ENCODE results near the gene DUSP18. TPM values are rescaled to one million over a fixed set of nuclear protein-coding genes. Genes with fewer than 3 reads are reported as not detected.

DUSP18 gene
- total and polyA plus RNA-seq, 9 of the 15 experiments (the other 6 are each of a cell fraction or from before 2014, with no cell fraction given) = 1.00 to 3.7 (median 1.5) TPM

GRCh38 chr22:30667494-30668385 is at the start of gene DUSP18 (continued):
- peak; percentile 43 to 52; a peak in 2 of 4 replicates for TF ChIP-seq MNT (conservative IDR thresholded peaks at IDR 0.05)
- TF ChIP-seq HDAC8 (tag; IDR thresholded peaks at IDR 0.05) = no peak
- no peak for TF ChIP-seq PML (IDR thresholded peaks at IDR 0.05; ENCODE audit: low read length)
- no peak for TF ChIP-seq RBM17 (IDR thresholded peaks at IDR 0.05; ENCODE audit: borderline replicate concordance, low read depth, low read length)
- TF ChIP-seq ZKSCAN1 (IDR thresholded peaks at IDR 0.05; ENCODE audit: low read depth, low read length) = no peak
- TF ChIP-seq SNIP1 (IDR thresholded peaks at IDR 0.05; ENCODE audit: low read depth) = no peak
- no peak for TF ChIP-seq MEF2A (IDR thresholded peaks at IDR 0.05; ENCODE audit: control insufficient read depth, low read depth, low read length)
- TF ChIP-seq, protein P1, sequence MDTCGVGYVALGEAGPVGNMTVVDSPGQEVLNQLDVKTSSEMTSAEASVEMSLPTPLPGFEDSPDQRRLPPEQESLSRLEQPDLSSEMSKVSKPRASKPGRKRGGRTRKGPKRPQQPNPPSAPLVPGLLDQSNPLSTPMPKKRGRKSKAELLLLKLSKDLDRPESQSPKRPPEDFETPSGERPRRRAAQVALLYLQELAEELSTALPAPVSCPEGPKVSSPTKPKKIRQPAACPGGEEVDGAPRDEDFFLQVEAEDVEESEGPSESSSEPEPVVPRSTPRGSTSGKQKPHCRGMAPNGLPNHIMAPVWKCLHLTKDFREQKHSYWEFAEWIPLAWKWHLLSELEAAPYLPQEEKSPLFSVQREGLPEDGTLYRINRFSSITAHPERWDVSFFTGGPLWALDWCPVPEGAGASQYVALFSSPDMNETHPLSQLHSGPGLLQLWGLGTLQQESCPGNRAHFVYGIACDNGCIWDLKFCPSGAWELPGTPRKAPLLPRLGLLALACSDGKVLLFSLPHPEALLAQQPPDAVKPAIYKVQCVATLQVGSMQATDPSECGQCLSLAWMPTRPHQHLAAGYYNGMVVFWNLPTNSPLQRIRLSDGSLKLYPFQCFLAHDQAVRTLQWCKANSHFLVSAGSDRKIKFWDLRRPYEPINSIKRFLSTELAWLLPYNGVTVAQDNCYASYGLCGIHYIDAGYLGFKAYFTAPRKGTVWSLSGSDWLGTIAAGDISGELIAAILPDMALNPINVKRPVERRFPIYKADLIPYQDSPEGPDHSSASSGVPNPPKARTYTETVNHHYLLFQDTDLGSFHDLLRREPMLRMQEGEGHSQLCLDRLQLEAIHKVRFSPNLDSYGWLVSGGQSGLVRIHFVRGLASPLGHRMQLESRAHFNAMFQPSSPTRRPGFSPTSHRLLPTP (IDR thresholded peaks at IDR 0.05; ENCODE audit: borderline replicate concordance, extremely low read depth, insufficient read length) = no peak
- no peak for TF ChIP-seq ELF1 (tag; IDR thresholded peaks at IDR 0.05)
- TF ChIP-seq ZNF740 (CRISPR knock-in tag; IDR thresholded peaks at IDR 0.05) = no peak
- no peak for TF ChIP-seq ZNF740 (tag; IDR thresholded peaks at IDR 0.05)
- no peak for TF ChIP-seq ZNF121 (CRISPR knock-in tag; conservative IDR thresholded peaks at IDR 0.05)
- peak; percentile 40 for TF ChIP-seq KDM5B (IDR thresholded peaks at IDR 0.05; ENCODE audit: insufficient replicate concordance, low read depth, low read length)
- no peak for TF ChIP-seq DIDO1 (tag; IDR thresholded peaks at IDR 0.05; ENCODE audit: low read depth)
- TF ChIP-seq HNRNPUL1 (IDR thresholded peaks at IDR 0.05; ENCODE audit: low read length) = no peak
- no peak for TF ChIP-seq DMBX1 (CRISPR knock-in tag; IDR thresholded peaks at IDR 0.05; ENCODE audit: borderline replicate concordance)
- TF ChIP-seq ZNF589 (CRISPR knock-in tag; IDR thresholded peaks at IDR 0.05; ENCODE audit: low read depth) = no peak
- TF ChIP-seq CHD2 (IDR thresholded peaks at IDR 0.05; ENCODE audit: low read depth, low read length) = no peak
- TF ChIP-seq TRIM28 (IDR thresholded peaks at IDR 0.05) = no peak
- TF ChIP-seq DACH1 (IDR thresholded peaks at IDR 0.05; ENCODE audit: partially characterized antibody) = no peak
- TF ChIP-seq GABPB2 (CRISPR knock-in tag; conservative IDR thresholded peaks at IDR 0.05) = no peak
- TF ChIP-seq TCF15 (CRISPR knock-in tag; IDR thresholded peaks at IDR 0.05) = no peak
- no peak for TF ChIP-seq ZNF584 (CRISPR knock-in tag; IDR thresholded peaks at IDR 0.05; ENCODE audit: low read depth)

All from K562 (cell line).